GM12892 (cell line): ENCODE results near the gene FAM20B.

Experiments used
- POLR2A ChIP-seq: IDR thresholded peaks from 2 replicates; pipeline ENCODE4 v1.6.1; 2011; ENCODE audit warnings: low read depth, low read length, control low read depth
- POLR2AphosphoS5 ChIP-seq: IDR thresholded peaks from 2 replicates; pipeline ENCODE4 v1.6.1; 2011; ENCODE audit warnings: low read depth, low read length, control low read depth
- TAF1 ChIP-seq: IDR thresholded peaks from 2 replicates; pipeline ENCODE4 v1.6.1; 2011; ENCODE audit warnings: low read depth, mild to moderate bottlenecking, control low read depth, low read length, borderline replicate concordance

GRCh38 chr1:179038528-179039281, 13.0 kb downstream of the FAM20B start:
- TF ChIP-seq TAF1 = no peak
- no peak for TF ChIP-seq POLR2A
- TF ChIP-seq POLR2AphosphoS5 = no peak
